SH-SY5Y (cell line): ENCODE measurements around the gene VTA1.

ENCODE experiments used
- GATA2 ChIP-seq: IDR thresholded peaks from 2 replicates; pipeline ENCODE4 v1.6.1; 2011; ENCODE audit warnings: mild to moderate bottlenecking, low read depth, low read length
- GATA3 ChIP-seq: IDR thresholded peaks from 2 replicates; pipeline ENCODE4 v1.6.1; 2011; ENCODE audit warnings: low read depth, mild to moderate bottlenecking, low read length, moderate library complexity

The VTA1 gene

GRCh38 chr6:142193621-142194020, 46.6 kb downstream of the VTA1 start:
- no peak for TF ChIP-seq GATA3
- TF ChIP-seq GATA2: no peak

- no peak for TF ChIP-seq GATA3
- TF ChIP-seq GATA2: no peak
Observed at GRCh38 chr6:142195862-142196541, 48.9 kb downstream of the VTA1 start.

- TF ChIP-seq GATA2: no peak
- no peak for TF ChIP-seq GATA3
Observed at GRCh38 chr6:142200846-142201628, 54.0 kb downstream of the VTA1 start.

GRCh38 chr6:142207265-142207877, 60.3 kb downstream of the VTA1 start:
- no peak for TF ChIP-seq GATA3
- no peak for TF ChIP-seq GATA2

- TF ChIP-seq GATA3 (no peak), GATA2 (no peak)
Observed at GRCh38 chr6:142210606-142211005, 63.5 kb downstream of the VTA1 start.

- no peak for TF ChIP-seq GATA3
- no peak for TF ChIP-seq GATA2
Observed at GRCh38 chr6:142213402-142213801, 66.3 kb downstream of the VTA1 start.

- TF ChIP-seq GATA3: no peak
- no peak for TF ChIP-seq GATA2
Observed at GRCh38 chr6:142218446-142218845, 71.4 kb downstream of the VTA1 start.

GRCh38 chr6:142222022-142222421, 75.0 kb downstream of the VTA1 start:
- TF ChIP-seq GATA3 (no peak), GATA2 (no peak)

GRCh38 chr6:142223938-142224337, 76.9 kb downstream of the VTA1 start:
- TF ChIP-seq GATA3 (no peak), GATA2 (no peak)

GRCh38 chr6:142225115-142225514, 78.1 kb downstream of the VTA1 start:
- TF ChIP-seq GATA3 (no peak), GATA2 (no peak)

GRCh38 chr6:142225552-142225951, 78.5 kb downstream of the VTA1 start:
- TF ChIP-seq GATA3 (no peak), GATA2 (no peak)

GRCh38 chr6:142226731-142227130, 79.7 kb downstream of the VTA1 start:
- TF ChIP-seq GATA2 (no peak), GATA3 (no peak)

GRCh38 chr6:142233945-142234682, 87.1 kb downstream of the VTA1 start:
- TF ChIP-seq GATA2 (no peak), GATA3 (no peak)

GRCh38 chr6:142235272-142235671, 88.2 kb downstream of the VTA1 start:
- TF ChIP-seq GATA2 (no peak), GATA3 (no peak)
